Mesenchymal stem cell (in vitro differentiated cells and primary cell): ENCODE data around the gene GBX1.

Experiments used
- DNase-seq: peaks from one replicate; pipeline ENCODE4 v3.0.0-alpha.2; 2013
- H2AFZ ChIP-seq: one replicate; pipeline ENCODE4 v1.6.1; 2013; ENCODE audit warnings: low read depth, mild to moderate bottlenecking, control low read depth, inconsistent platforms, low read length, moderate library complexity
- H2AK5ac ChIP-seq: 2 replicates; pipeline ENCODE4 v1.6.1; 2013; ENCODE audit warnings: low read length, moderate library complexity, mild to moderate bottlenecking, inconsistent platforms; ENCODE audit not compliant: severe bottlenecking
- H2BK120ac ChIP-seq: one replicate; pipeline ENCODE4 v1.6.1; 2013; ENCODE audit warnings: low read depth, mild to moderate bottlenecking, inconsistent platforms, low read length, moderate library complexity
- H2BK12ac ChIP-seq, 2 experiments: one replicate each; pipeline ENCODE4 v1.6.1; 2013; ENCODE audit warnings: inconsistent platforms in 2 of 2, low read length in 2 of 2, mild to moderate bottlenecking in 2 of 2, moderate library complexity in 2 of 2, control low read depth in 1 of 2
- H2BK15ac ChIP-seq: one replicate; pipeline ENCODE4 v1.6.1; 2013; ENCODE audit warnings: mild to moderate bottlenecking, low read depth, inconsistent platforms; ENCODE audit not compliant: poor library complexity, severe bottlenecking
- H2BK5ac ChIP-seq: 2 replicates; pipeline ENCODE4 v1.6.1; 2013; ENCODE audit warnings: low read depth, mild to moderate bottlenecking, low read length, control low read depth, inconsistent platforms; ENCODE audit not compliant: poor library complexity, severe bottlenecking
- H3K14ac ChIP-seq, 2 experiments: one replicate each; pipeline ENCODE4 v1.6.1; 2013; ENCODE audit warnings: inconsistent platforms in 2 of 2, low read length in 2 of 2, control low read depth in 1 of 2, mild to moderate bottlenecking in 1 of 2, moderate library complexity in 1 of 2
- H3K18ac ChIP-seq, 2 experiments: one replicate each; pipeline ENCODE4 v1.6.1; 2013; ENCODE audit warnings: inconsistent platforms in 2 of 2, low read length in 2 of 2, control low read depth in 1 of 2, low read depth in 1 of 2, mild to moderate bottlenecking in 1 of 2
- H3K23ac ChIP-seq, 2 experiments: one replicate each; pipeline ENCODE4 v1.6.1; 2013; ENCODE audit warnings: inconsistent platforms in 2 of 2, low read length in 2 of 2, mild to moderate bottlenecking in 2 of 2, moderate library complexity in 2 of 2, control low read depth in 1 of 2
- H3K27ac ChIP-seq: 2 replicates; pipeline ENCODE4 v1.5.1; 2013; ENCODE audit warnings: mild to moderate bottlenecking, moderate library complexity, low read length, control low read depth, inconsistent platforms; ENCODE audit not compliant: poor library complexity, severe bottlenecking
- H3K27me3 ChIP-seq, 2 experiments: 2 replicates each; pipeline versions ENCODE4 v1.6.1 to v1.7.0; 2013; ENCODE audit warnings: low read length in 2 of 2, mild to moderate bottlenecking in 2 of 2, moderate library complexity in 2 of 2, control low read depth in 1 of 2, inconsistent platforms in 1 of 2; ENCODE audit not compliant: control insufficient read depth in 1 of 2, insufficient read depth in 1 of 2
- H3K36me3 ChIP-seq, 2 experiments: 2 replicates each; pipeline versions ENCODE4 v1.6.1 to v1.7.0; 2013; ENCODE audit warnings: low read length in 2 of 2, control low read depth in 1 of 2, inconsistent platforms in 1 of 2, low read depth in 1 of 2, mild to moderate bottlenecking in 1 of 2; ENCODE audit not compliant: insufficient read depth in 2 of 2, control insufficient read depth in 1 of 2
- H3K4ac ChIP-seq, 2 experiments: one replicate each; pipeline ENCODE4 v1.6.1; 2013; ENCODE audit warnings: inconsistent platforms in 2 of 2, low read length in 2 of 2, mild to moderate bottlenecking in 2 of 2, moderate library complexity in 2 of 2, control low read depth in 1 of 2, low read depth in 1 of 2
- H3K4me1 ChIP-seq: 2 replicates; pipeline ENCODE4 v1.6.1; 2013; ENCODE audit warnings: low read depth, low read length, control low read depth; ENCODE audit not compliant: control insufficient read depth, insufficient read depth
- H3K4me2 ChIP-seq: 2 replicates; pipeline ENCODE4 v1.6.1; 2013; ENCODE audit warnings: low read length, mild to moderate bottlenecking, inconsistent platforms; ENCODE audit not compliant: poor library complexity, severe bottlenecking
- H3K4me3 ChIP-seq, 2 experiments: 2 replicates each; pipeline versions ENCODE4 v1.5.1 to v1.7.0; 2013; ENCODE audit warnings: low read length in 2 of 2, mild to moderate bottlenecking in 2 of 2, control low read depth in 1 of 2, low read depth in 1 of 2; ENCODE audit not compliant: insufficient read depth in 1 of 2
- H3K79me1 ChIP-seq: replicated peaks from 2 replicates; pipeline ENCODE4 v1.6.1; 2013; ENCODE audit warnings: mild to moderate bottlenecking, control low read depth, low read length, inconsistent platforms; ENCODE audit not compliant: poor library complexity, severe bottlenecking
- H3K9ac ChIP-seq: 2 replicates; pipeline ENCODE4 v1.7.0; 2013; ENCODE audit warnings: mild to moderate bottlenecking, low read length, moderate library complexity
- H3K9me3 ChIP-seq: 2 replicates; pipeline ENCODE4 v1.7.0; 2013; ENCODE audit warnings: mild to moderate bottlenecking, low read length; ENCODE audit not compliant: control insufficient read depth
- H4K8ac ChIP-seq: one replicate; pipeline ENCODE4 v1.6.1; 2013; ENCODE audit warnings: inconsistent platforms, mild to moderate bottlenecking, low read length, moderate library complexity
- H4K91ac ChIP-seq: one replicate; pipeline ENCODE4 v1.6.1; 2013; ENCODE audit warnings: mild to moderate bottlenecking, low read length, inconsistent platforms
- WGBS: methylation state at CpG from one replicate; pipeline ENCODE4 v1.1.7; 2013; ENCODE audit warnings: mixed read lengths; 5-methylcytosine and 5-hydroxymethylcytosine counted together

GBX1 gene

DNA sequence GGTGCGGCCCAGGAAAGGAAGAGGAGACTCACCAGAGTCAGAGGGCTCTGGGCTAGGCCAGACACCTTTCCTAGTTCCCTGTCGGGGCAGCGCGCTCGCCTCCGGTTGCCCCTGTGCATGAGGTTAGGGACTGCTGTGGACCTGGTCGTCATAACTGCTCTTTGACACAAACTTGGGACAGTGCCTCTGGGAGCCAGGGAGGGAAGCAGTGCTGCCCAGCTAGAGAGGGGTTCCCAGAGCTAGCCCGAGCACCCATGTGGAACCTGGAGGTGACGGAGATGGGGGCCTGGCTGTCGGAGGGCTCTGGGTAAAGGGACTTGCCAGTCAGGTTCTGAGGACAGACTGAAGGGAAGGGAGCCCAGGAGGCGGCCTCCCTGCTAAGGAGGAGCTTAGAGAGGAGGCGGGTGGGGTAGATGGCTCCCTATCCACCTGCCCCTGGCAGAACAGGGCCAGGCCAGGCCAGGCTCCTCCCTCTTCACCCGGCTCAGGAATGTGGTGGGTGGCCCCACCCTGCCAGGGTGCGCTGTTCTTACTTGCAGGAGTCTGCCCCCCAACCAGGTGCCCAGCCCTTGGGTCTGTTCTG lies 51.6 kb downstream of the GBX1 start:
- Histone ChIP-seq H2AK5ac (peak overlapping the region; percentile 19), H2BK5ac (no peak overlapping the region), H2BK12ac (peak overlapping the region; percentile 23 to 24), H3K4me1 (peaks cover 40% of the 10 kb centered on the region), H3K27me3 (no peaks in the 10 kb centered on the region), H3K9ac (no peak overlapping the region), H3K79me1 (peaks cover 54% of the 10 kb centered on the region), H3K36me3 (peaks cover 32 to 60% of the 10 kb centered on the region in 2 experiments), H3K4me3 (peak overlapping the region in 1 of 2 experiments; percentile 57), H3K18ac (peak overlapping the region in 1 of 2 experiments; percentile 33), H3K4me2 (peak overlapping the region; percentile 86), H2BK15ac (peak overlapping the region; percentile 38), H2AFZ (no peak overlapping the region), H4K91ac (no peak overlapping the region), H3K9me3 (no peaks in the 10 kb centered on the region), H3K27ac (no peak overlapping the region), H2BK120ac (peak overlapping the region; percentile 58), H4K8ac (peak overlapping the region; percentile 82), H3K23ac (peak overlapping the region in 1 of 2 experiments; percentile 67), H3K4ac (no peak overlapping the region), H3K14ac (no peak overlapping the region)
- WGBS = 45% methylated on average over 14 of the region's 14 CpGs
- DNase-seq = peak; percentile 26

DNA sequence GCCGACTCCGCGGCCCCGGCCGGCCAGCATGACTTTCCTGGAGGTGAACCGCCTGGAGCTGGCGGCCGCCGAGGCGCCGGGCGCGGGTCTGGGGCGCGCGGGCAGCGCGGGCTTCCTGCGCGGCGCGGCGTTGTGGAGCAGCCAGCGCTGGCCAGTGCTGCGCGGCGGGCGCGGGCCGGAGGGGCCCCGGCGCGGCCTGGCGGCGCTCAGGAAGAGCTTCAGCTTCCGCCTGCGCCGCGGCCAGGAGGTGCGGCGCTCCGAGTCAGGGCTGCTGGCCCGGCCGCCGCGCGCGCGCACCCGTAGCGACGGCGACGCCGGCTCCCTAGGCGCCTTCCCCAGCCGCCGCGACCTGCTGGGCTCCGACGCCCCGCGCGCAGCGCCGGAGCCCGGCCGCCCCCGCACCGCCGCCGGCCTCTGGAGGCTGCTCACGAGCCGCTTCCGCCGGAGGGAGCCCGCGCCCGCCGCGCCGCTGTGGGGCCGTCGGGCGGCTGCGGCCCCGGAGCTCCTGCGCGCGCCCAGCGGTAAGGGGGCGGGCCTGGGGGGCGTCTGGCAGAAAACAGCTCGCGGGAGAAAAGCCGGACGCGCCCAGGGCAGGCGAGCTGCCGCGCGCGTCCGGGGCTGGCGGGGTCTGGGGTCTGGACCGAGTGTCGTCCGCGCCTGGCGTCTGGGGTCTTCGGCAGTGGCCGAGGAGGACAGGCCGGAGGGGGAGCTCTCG lies 52.2 kb downstream of the GBX1 start:
- Histone ChIP-seq H4K8ac (peak overlapping the region; percentile 82), H3K79me1 (peaks cover 54% of the 10 kb centered on the region), H3K4me2 (peak overlapping the region; percentile 86), H3K23ac (no peak overlapping the region), H3K36me3 (peaks cover 26 to 53% of the 10 kb centered on the region in 2 experiments), H3K4me3 (peak overlapping the region in 1 of 2 experiments; percentile 57), H4K91ac (no peak overlapping the region), H2AK5ac (no peak overlapping the region), H2AFZ (no peak overlapping the region), H3K4ac (peak overlapping the region; percentile 35 to 46), H3K9me3 (no peaks in the 10 kb centered on the region), H3K9ac (no peak overlapping the region), H3K14ac (no peak overlapping the region), H2BK120ac (peak overlapping the region; percentile 92), H2BK12ac (peak overlapping the region in 1 of 2 experiments; percentile 24), H3K18ac (peak overlapping the region; percentile 49 to 59), H3K27me3 (no peaks in the 10 kb centered on the region), H2BK5ac (no peak overlapping the region), H2BK15ac (peak overlapping the region; percentile 38), H3K4me1 (peaks cover 44% of the 10 kb centered on the region), H3K27ac (no peak overlapping the region)
- DNase-seq = peak; percentile 20
- 2% methylated on average over 58 of the region's 114 CpGs for WGBS

DNA sequence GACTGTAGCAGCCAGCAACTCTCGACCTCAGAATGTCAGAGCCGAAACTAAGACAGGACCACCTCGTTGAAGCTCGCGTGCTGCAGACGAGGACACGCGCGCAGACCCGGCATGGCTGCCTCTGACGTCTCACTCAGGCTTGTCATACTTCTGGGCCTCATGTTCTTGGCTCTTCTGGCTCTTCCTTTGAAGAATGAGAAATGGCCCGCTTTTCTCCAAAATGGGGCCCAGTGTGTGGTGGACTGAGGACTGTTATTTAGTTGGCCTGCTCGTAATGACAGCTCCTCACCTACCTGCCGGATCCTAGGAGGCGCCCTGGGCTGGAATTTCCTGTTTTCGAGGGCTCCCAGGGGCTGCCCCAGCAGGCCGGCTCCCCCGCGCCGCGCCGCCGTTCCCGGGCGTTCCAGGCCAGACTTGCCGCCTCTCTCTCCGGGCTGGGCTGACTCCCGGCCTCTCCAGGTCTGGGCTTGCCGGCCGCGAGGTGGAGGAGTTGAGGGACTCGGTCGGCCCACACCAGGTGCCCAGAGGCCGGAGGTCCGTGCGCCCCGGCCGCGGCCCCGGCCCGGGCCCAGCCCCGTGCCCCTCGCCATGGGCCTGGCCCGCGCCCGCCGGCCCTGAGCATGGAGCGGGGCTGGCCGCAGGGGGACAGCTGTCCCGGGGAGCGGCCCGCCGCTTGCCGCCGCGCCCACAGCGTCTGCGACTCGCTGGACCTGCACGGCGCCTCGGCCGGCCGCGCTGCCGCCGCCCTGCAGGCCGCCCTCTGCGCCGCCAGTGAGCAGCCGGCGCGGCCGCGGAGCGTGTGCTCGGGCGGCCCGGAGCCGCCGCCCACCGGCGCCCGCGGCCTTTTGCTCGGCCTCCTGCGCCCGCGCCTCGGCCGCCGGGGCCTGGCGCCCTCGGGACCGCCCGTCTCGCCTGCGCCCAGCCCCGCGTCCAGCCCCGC lies 53.1 kb downstream of the GBX1 start:
- under 1% methylated on average over 33 of the region's 101 CpGs for WGBS
- Histone ChIP-seq H3K9ac (no peak overlapping the region), H3K27me3 (no peaks in the 10 kb centered on the region), H2BK120ac (peak overlapping the region; percentile 92), H4K91ac (peak overlapping the region; percentile 37), H3K4me1 (peaks cover 46% of the 10 kb centered on the region), H2AK5ac (peak overlapping the region; percentile 18), H3K23ac (no peak overlapping the region), H3K4me3 (peak overlapping the region in 1 of 2 experiments; percentile 57), H3K36me3 (peaks cover 17 to 47% of the 10 kb centered on the region in 2 experiments), H2BK5ac (no peak overlapping the region), H3K79me1 (peaks cover 55% of the 10 kb centered on the region), H3K27ac (peak overlapping the region; percentile 91), H3K9me3 (no peaks in the 10 kb centered on the region), H3K4me2 (peak overlapping the region; percentile 86), H3K4ac (peak overlapping the region; percentile 6 to 46), H2AFZ (no peak overlapping the region), H2BK12ac (peak overlapping the region; percentile 47 to 52), H3K14ac (no peak overlapping the region), H3K18ac (peak overlapping the region; percentile 59 to 79), H2BK15ac (peak overlapping the region; percentile 39), H4K8ac (peak overlapping the region; percentile 62)
- DNase-seq = no peak
